Parathyroid adenoma (tissue), 2 donors: Measurements from ENCODE around the gene WWOX.

ENCODE experiments used
- H2AFZ ChIP-seq: fragments of 300-600 bp; sonication (generic); one replicate; pipeline ENCODE4 v1.7.0; 2017; ENCODE audit warnings: antibody characterized with exemption, mild to moderate bottlenecking
- H3K27ac ChIP-seq: fragments of 300-600 bp; sonication (generic); one replicate; pipeline ENCODE4 v1.7.0; 2017
- H3K27me3 ChIP-seq: fragments of 300-600 bp; sonication (generic); one replicate; pipeline ENCODE4 v1.7.0; 2017; ENCODE audit warnings: low read length; ENCODE audit not compliant: control insufficient read depth, insufficient read depth
- H3K36me3 ChIP-seq: fragments of 300-600 bp; sonication (generic); one replicate; pipeline ENCODE4 v1.7.0; 2017; ENCODE audit warnings: low read length; ENCODE audit not compliant: control insufficient read depth, insufficient read depth
- H3K4me1 ChIP-seq: fragments of 300-600 bp; sonication (generic); one replicate; pipeline ENCODE4 v1.7.0; 2017; ENCODE audit warnings: control low read depth
- H3K4me2 ChIP-seq: fragments of 300-600 bp; sonication (generic); one replicate; pipeline ENCODE4 v1.7.0; 2017; ENCODE audit warnings: low read length
- H3K4me3 ChIP-seq: fragments of 300-600 bp; sonication (generic); one replicate; pipeline ENCODE4 v1.7.0; 2017; ENCODE audit warnings: low read depth, low read length
- H3K79me2 ChIP-seq: fragments of 300-600 bp; sonication (generic); one replicate; pipeline ENCODE4 v1.7.0; 2017; ENCODE audit warnings: control low read depth
- H3K9ac ChIP-seq: fragments of 300-600 bp; sonication (generic); one replicate; pipeline ENCODE4 v1.7.0; 2017; ENCODE audit warnings: mild to moderate bottlenecking
- H3K9me3 ChIP-seq: fragments of 300-600 bp; sonication (generic); one replicate; pipeline ENCODE4 v1.7.0; 2017; ENCODE audit warnings: low read length; ENCODE audit not compliant: control insufficient read depth
- CTCF ChIP-seq: fragments of 300-600 bp; sonication (generic); IDR thresholded peaks from one replicate; pipeline ENCODE4 v1.7.0; 2017; ENCODE audit warnings: antibody characterized with exemption, mild to moderate bottlenecking
- donor health status: primary hyperparathyroidism.

Gene WWOX

GRCh38 chr16:78796221-78796866, 696.9 kb downstream of the WWOX start:
- Histone ChIP-seq H3K4me2 (no peak overlapping the region), H3K9me3 (no peaks in the 10 kb centered on the region), H3K4me1 (no peaks in the 10 kb centered on the region), H3K36me3 (no peaks in the 10 kb centered on the region), H3K9ac (no peak overlapping the region), H3K4me3 (no peak overlapping the region), H3K27ac (no peak overlapping the region), H2AFZ (no peak overlapping the region), H3K27me3 (no peaks in the 10 kb centered on the region), H3K79me2 (no peaks in the 10 kb centered on the region)
- TF ChIP-seq CTCF, result no peak

GRCh38 chr16:78799429-78799828, 700.0 kb downstream of the WWOX start:
- Histone ChIP-seq H3K27me3 (no peaks in the 10 kb centered on the region), H3K9me3 (no peaks in the 10 kb centered on the region), H3K27ac (no peak overlapping the region), H3K9ac (no peak overlapping the region), H3K79me2 (no peaks in the 10 kb centered on the region), H3K4me1 (no peaks in the 10 kb centered on the region), H3K4me2 (no peak overlapping the region), H3K36me3 (no peaks in the 10 kb centered on the region), H3K4me3 (no peak overlapping the region), H2AFZ (no peak overlapping the region)
- TF ChIP-seq CTCF, result no peak

- Histone ChIP-seq H3K36me3 (no peaks in the 10 kb centered on the region), H3K79me2 (no peaks in the 10 kb centered on the region), H2AFZ (no peak overlapping the region), H3K27ac (no peak overlapping the region), H3K4me1 (no peaks in the 10 kb centered on the region), H3K9ac (no peak overlapping the region), H3K27me3 (no peaks in the 10 kb centered on the region), H3K9me3 (no peaks in the 10 kb centered on the region), H3K4me3 (no peak overlapping the region), H3K4me2 (no peak overlapping the region)
- no peak for TF ChIP-seq CTCF
Observed at GRCh38 chr16:78800523-78800922, 701.1 kb downstream of the WWOX start.

GRCh38 chr16:78804058-78804735, 704.7 kb downstream of the WWOX start:
- no peak for TF ChIP-seq CTCF
- no peaks in the 10 kb centered on the region for H3K79me2 ChIP-seq
- H3K4me1 ChIP-seq, result no peaks in the 10 kb centered on the region

GRCh38 chr16:78805556-78805955, 706.1 kb downstream of the WWOX start:
- H3K9ac ChIP-seq, result no peak overlapping the region
- no peak for TF ChIP-seq CTCF

More at GRCh38 chr16:78804058-78804735, 704.7 kb downstream of the WWOX start:
- Histone ChIP-seq H3K9ac (no peak overlapping the region), H3K27ac (no peak overlapping the region), H3K9me3 (no peaks in the 10 kb centered on the region), H3K4me2 (no peak overlapping the region), H3K36me3 (no peaks in the 10 kb centered on the region), H3K4me3 (no peak overlapping the region), H3K27me3 (no peaks in the 10 kb centered on the region), H2AFZ (no peak overlapping the region)

More at GRCh38 chr16:78805556-78805955, 706.1 kb downstream of the WWOX start:
- no peaks in the 10 kb centered on the region for H3K36me3 ChIP-seq
- no peaks in the 10 kb centered on the region for H3K9me3 ChIP-seq
- no peaks in the 10 kb centered on the region for H3K27me3 ChIP-seq
- no peak overlapping the region for H3K4me3 ChIP-seq
- H3K4me2 ChIP-seq, result no peak overlapping the region
- H2AFZ ChIP-seq, result no peak overlapping the region
- H3K27ac ChIP-seq, result no peak overlapping the region
- H3K4me1 ChIP-seq, result no peaks in the 10 kb centered on the region
- no peaks in the 10 kb centered on the region for H3K79me2 ChIP-seq
